ENCODE results near the gene TBC1D10A. TPM values are rescaled to one million over a fixed set of nuclear protein-coding genes. Genes with fewer than 3 reads are reported as not detected.

TBC1D10A gene
- polyA plus RNA-seq, 1 donor (not counting 4 experiments of a cell fraction or from before 2014, with no cell fraction given) = 17.8 TPM

DNA sequence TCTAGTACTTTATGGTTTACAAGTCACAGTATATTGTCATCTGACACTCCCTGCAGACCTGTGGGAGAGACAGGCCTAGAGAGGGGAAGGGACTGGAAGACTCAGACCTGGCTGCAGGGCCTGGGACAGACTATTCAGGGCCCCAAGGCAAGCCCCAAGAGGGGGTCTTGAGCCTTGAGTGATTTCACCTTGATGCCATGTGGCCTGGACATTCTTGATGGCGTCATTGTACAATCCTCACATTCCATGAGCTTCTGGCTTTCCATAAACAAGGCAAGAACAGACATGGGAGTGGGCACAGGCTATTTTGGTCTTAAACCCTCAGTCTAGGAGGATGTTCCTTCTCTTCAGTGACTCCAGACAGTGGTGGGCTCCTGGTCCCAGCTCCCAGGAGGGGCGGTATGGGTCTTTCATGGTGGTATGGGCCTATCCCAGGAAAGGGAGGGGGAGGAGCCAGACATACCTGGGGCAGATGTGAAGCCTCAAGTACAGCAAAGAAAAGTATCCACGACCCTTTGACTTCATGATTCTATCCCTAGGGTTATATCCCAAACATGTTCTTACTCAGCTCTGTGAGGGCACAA lies 1.8 kb upstream of the TBC1D10A start:
- Histone ChIP-seq H3K9me1 (ENCODE audit: control insufficient read depth, extremely low read depth, insufficient read depth, low read length) (peaks cover 5% of the 10 kb centered on the region), H3K9ac (ENCODE audit: control insufficient read depth, extremely low read depth, insufficient read depth, low read length) (no peak overlapping the region), H2AFZ (ENCODE audit: control insufficient read depth, low read length) (no peak overlapping the region), H3K79me2 (ENCODE audit: control insufficient read depth, insufficient read depth, low read length) (peaks cover 22% of the 10 kb centered on the region), H3K4me1 (ENCODE audit: control insufficient read depth, extremely low read depth, insufficient read depth, low read length) (peaks cover 32% of the 10 kb centered on the region), H3K36me3 (ENCODE audit: control insufficient read depth in 2 of 2, extremely low read depth in 1 of 2, insufficient read depth in 2 of 2, low read length in 2 of 2) (peaks cover 5 to 20% of the 10 kb centered on the region in 2 experiments), H3K27me3 (ENCODE audit: control insufficient read depth, extremely low read depth, insufficient read depth, low read length) (no peaks in the 10 kb centered on the region), H4K20me1 (ENCODE audit: control insufficient read depth, extremely low read depth, insufficient read depth, low read length) (peaks cover 4% of the 10 kb centered on the region), H3K4me2 (ENCODE audit: control insufficient read depth, extremely low read depth, insufficient read depth, low read depth, low read length) (no peak overlapping the region), H3K4me3 (ENCODE audit: control insufficient read depth in 2 of 3, extremely low read depth in 1 of 3, insufficient read depth in 2 of 3, low read depth in 1 of 3, low read length in 3 of 3) (no peak overlapping the region), H3K27ac (ENCODE audit: control insufficient read depth, insufficient read depth, low read length) (no peak overlapping the region), H3K9me3 (ENCODE audit: control insufficient read depth, low read depth, low read length) (no peaks in the 10 kb centered on the region)
- DNase-seq (ENCODE audit: low read depth, low spot score) (no peak), FAIRE-seq (peak; percentile 5)
- dilution Hi-C loops (cut with MboI; ENCODE audit: extremely low pct_ligation_motif_present, low sequenced_read_pairs) = no loop called here
- TF ChIP-seq CTCF (optimal IDR thresholded peaks at IDR 0.05 in 1 of 3, IDR thresholded peaks at IDR 0.05 in 1 of 3, conservative IDR thresholded peaks at IDR 0.05 in 1 of 3; ENCODE audit: extremely low read depth in 1 of 3, insufficient read depth in 2 of 3, low read length in 3 of 3) = no peak
- no peak for TF ChIP-seq EZH2 (IDR thresholded peaks at IDR 0.05; ENCODE audit: low read length)

DNA sequence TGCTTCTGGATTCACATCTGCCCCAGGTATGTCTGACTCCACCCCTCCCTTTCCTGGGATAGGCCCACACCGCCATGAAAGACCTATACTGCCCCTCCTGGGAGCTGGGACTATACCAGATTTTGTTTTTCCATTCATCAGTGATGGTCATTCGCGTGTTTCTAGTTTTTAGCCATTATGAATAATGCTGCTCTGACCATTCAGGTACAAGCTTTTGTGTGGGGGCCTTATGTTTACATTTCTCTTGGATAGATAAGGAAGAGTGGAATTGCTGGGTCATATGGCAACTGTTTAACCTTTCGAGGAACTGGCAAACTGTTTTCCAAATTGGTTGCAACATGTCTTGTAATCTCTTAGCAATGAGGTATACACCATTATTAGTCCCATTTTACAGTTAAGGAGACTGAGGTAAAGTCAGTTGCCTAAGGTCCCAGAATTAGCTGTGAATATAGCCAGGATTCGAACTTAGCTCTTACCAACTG lies 1.2 kb upstream of the TBC1D10A start:
- FAIRE-seq (peak; percentile 64), DNase-seq (ENCODE audit: low read depth, low spot score) (no peak)
- Histone ChIP-seq H4K20me1 (ENCODE audit: control insufficient read depth, extremely low read depth, insufficient read depth, low read length) (peaks cover 4% of the 10 kb centered on the region), H3K27me3 (ENCODE audit: control insufficient read depth, extremely low read depth, insufficient read depth, low read length) (no peaks in the 10 kb centered on the region), H3K9me3 (ENCODE audit: control insufficient read depth, low read depth, low read length) (no peaks in the 10 kb centered on the region), H3K27ac (ENCODE audit: control insufficient read depth, insufficient read depth, low read length) (peak overlapping the region; percentile 65), H3K79me2 (ENCODE audit: control insufficient read depth, insufficient read depth, low read length) (peaks cover 28% of the 10 kb centered on the region), H2AFZ (ENCODE audit: control insufficient read depth, low read length) (peak overlapping the region; percentile 19), H3K36me3 (ENCODE audit: control insufficient read depth in 2 of 2, extremely low read depth in 1 of 2, insufficient read depth in 2 of 2, low read length in 2 of 2) (peaks cover 5 to 18% of the 10 kb centered on the region in 2 experiments), H3K4me2 (ENCODE audit: control insufficient read depth, extremely low read depth, insufficient read depth, low read depth, low read length) (peak overlapping the region; percentile 90), H3K9ac (ENCODE audit: control insufficient read depth, extremely low read depth, insufficient read depth, low read length) (peak overlapping the region; percentile 76), H3K4me1 (ENCODE audit: control insufficient read depth, extremely low read depth, insufficient read depth, low read length) (peaks cover 32% of the 10 kb centered on the region), H3K9me1 (ENCODE audit: control insufficient read depth, extremely low read depth, insufficient read depth, low read length) (peaks cover 5% of the 10 kb centered on the region), H3K4me3 (ENCODE audit: control insufficient read depth in 2 of 3, extremely low read depth in 1 of 3, insufficient read depth in 2 of 3, low read depth in 1 of 3, low read length in 3 of 3) (peak overlapping the region in 1 of 3 experiments; percentile 71)
- TF ChIP-seq EZH2 (IDR thresholded peaks at IDR 0.05; ENCODE audit: low read length) (no peak), CTCF (optimal IDR thresholded peaks at IDR 0.05 in 1 of 3, IDR thresholded peaks at IDR 0.05 in 1 of 3, conservative IDR thresholded peaks at IDR 0.05 in 1 of 3; ENCODE audit: extremely low read depth in 1 of 3, insufficient read depth in 2 of 3, low read length in 3 of 3) (peak; percentile 40 to 63 (median 59))
- dilution Hi-C loops (cut with MboI; ENCODE audit: extremely low pct_ligation_motif_present, low sequenced_read_pairs) = no loop called here

Data from keratinocyte (primary cell).